ENCODE data around the gene ASCL3.
A peak's percentile ranks its signal among the peaks of the same experiment; 100 is the strongest.
"Not testable (repeated sequence)": the region's sequence is repeated elsewhere in the genome, so short reads cannot be mapped to it uniquely, and the experiment has no call there.

Gene ASCL3

GRCh38 chr11:8910649-8911026, 32.2 kb downstream of the ASCL3 start:
- no peak for DNase-seq (ENCODE audit: low read depth)

DNA sequence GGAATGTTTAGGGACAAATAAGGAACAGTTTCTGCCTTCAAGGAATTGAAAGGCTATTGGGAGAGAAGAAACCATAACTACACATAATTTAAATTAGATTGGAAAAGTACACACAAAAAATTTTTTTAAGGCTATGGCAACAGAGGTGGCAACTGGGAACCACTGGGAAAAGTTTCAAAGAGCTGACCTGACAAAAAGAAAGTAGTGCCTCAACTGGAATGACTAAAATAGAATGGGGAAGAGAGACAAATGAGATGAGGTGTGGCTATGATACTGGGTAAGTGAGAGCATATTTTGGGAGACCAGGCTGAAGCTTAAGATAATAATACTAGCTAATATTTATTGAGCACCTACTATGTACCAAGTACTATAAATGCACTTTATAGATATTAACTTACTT, 34.7 kb downstream of the ASCL3 start:
- DNase-seq (ENCODE audit: low read depth): no peak

GRCh38 chr11:8907116-8907515, 35.7 kb downstream of the ASCL3 start:
- DNase-seq (ENCODE audit: low read depth): no peak

DNA sequence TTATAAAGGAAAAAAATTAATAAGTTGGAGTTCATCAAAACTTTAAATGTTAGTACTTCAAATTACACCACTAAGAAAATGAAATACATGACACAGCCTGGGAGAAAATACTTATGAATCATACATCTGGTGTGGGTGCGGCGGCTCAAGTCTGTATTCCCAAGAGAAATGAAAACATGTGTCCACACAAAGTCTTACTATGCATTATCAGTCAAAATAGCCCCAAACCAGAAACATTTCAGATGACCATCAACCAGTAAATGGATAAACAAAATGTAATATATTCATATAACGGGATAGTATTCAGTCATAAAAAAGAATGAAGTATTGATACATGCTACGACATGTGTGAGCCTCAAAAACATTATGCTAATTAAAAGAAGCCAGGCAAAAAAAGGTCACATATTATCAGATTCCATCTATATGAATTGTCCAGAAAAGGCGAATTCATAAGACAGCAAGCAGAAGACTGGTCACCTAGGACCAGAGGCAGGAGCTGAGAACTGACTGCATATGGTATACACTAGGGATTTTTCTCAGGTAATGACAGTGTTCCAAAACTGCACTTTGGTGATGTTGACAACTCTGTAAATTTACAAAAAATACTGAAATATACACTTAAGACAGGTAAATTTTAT, 37.2 kb downstream of the ASCL3 start:
- DNase-seq (ENCODE audit: low read depth): peak; percentile 81

- DNase-seq (ENCODE audit: low read depth): no peak
Measured at GRCh38 chr11:8899119-8899753, 43.6 kb downstream of the ASCL3 start.

GRCh38 chr11:8891185-8891584, 51.6 kb downstream of the ASCL3 start:
- DNase-seq (ENCODE audit: low read depth): not testable (repeated sequence)
